Measurements from ENCODE around the gene TRERF1.
"Not testable (repeated sequence)": the region's sequence is repeated elsewhere in the genome, so short reads cannot be mapped to it uniquely, and the experiment has no call there.

Gene TRERF1

GRCh38 chr6:42324656-42325324 is 126.9 kb downstream of the TRERF1 start:
- not testable (repeated sequence) for H3K27ac ChIP-seq (ENCODE audit: low read depth, low read length); H3K4me3 ChIP-seq (ENCODE audit: low read depth in 1 of 2, low read length in 2 of 2); H3K27me3 ChIP-seq (ENCODE audit: control insufficient read depth in 1 of 2, insufficient read depth in 2 of 2, low read length in 2 of 2); H3K9me3 ChIP-seq (ENCODE audit: low read length); H3K36me3 ChIP-seq (ENCODE audit: insufficient read depth, low read length); H3K9ac ChIP-seq (ENCODE audit: low read length); H3K4me1 ChIP-seq (ENCODE audit: insufficient read depth, low read length)

DNA sequence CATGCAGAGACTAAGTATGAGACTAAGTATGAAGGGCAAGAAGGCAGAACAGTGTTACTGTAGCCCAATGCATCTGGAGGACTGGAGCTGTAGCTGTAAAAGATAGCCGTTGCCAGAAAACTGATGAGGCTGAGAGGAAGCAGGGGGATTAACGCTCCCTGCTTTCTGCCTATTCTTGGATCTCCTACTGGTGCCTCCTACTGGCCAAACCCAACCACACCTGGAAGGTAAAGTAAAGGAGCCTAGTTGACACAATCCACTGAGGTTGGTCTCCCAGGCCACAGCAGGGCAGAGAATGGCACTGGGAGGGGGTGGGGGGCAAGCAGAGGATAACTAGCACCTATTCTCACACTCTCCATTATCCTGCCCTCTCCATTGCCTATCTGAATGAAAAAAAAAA is 129.1 kb downstream of the TRERF1 start:
- no peaks in the 10 kb centered on the region for H3K4me1 ChIP-seq (ENCODE audit: insufficient read depth, low read length)

DNA sequence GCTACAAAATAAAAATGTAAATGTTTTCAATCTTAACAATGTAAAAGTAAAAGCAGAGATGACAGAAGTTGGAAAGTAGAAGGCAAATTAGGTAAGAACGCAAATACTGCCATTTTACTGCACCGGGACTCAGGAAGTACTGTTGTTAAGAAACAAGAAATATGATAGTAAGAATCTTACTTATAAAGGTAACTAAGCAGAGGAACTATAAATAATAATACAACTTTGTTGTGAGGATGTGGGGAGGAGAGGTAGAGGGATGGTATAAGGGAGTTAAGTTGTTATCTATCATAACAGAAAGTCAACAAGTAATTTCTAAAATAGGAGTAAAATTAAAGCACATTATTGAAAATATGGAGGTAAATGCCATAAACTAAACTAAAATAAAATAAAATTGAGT is 129.8 kb downstream of the TRERF1 start:
- Histone ChIP-seq H3K4me1 (ENCODE audit: insufficient read depth, low read length) (no peaks in the 10 kb centered on the region), H3K4me3 (ENCODE audit: low read depth in 1 of 2, low read length in 2 of 2) (no peak overlapping the region), H3K27me3 (ENCODE audit: control insufficient read depth in 1 of 2, insufficient read depth in 2 of 2, low read length in 2 of 2) (no peaks in the 10 kb centered on the region), H3K36me3 (ENCODE audit: insufficient read depth, low read length) (no peaks in the 10 kb centered on the region), H3K9me3 (ENCODE audit: low read length) (no peaks in the 10 kb centered on the region), H3K27ac (ENCODE audit: low read depth, low read length) (no peak overlapping the region), H3K9ac (ENCODE audit: low read length) (no peak overlapping the region)

More for the DNA sequence above, 129.1 kb downstream of the TRERF1 start:
- no peak overlapping the region for H3K4me3 ChIP-seq (ENCODE audit: low read depth in 1 of 2, low read length in 2 of 2)
- no peaks in the 10 kb centered on the region for H3K9me3 ChIP-seq (ENCODE audit: low read length)
- no peaks in the 10 kb centered on the region for H3K27me3 ChIP-seq (ENCODE audit: control insufficient read depth in 1 of 2, insufficient read depth in 2 of 2, low read length in 2 of 2)
- no peak overlapping the region for H3K9ac ChIP-seq (ENCODE audit: low read length)
- H3K27ac ChIP-seq (ENCODE audit: low read depth, low read length): no peak overlapping the region
- no peaks in the 10 kb centered on the region for H3K36me3 ChIP-seq (ENCODE audit: insufficient read depth, low read length)

- H3K4me3 ChIP-seq (ENCODE audit: low read depth in 1 of 2, low read length in 2 of 2): no peak overlapping the region
- H3K9me3 ChIP-seq (ENCODE audit: low read length): no peaks in the 10 kb centered on the region
- H3K9ac ChIP-seq (ENCODE audit: low read length): no peak overlapping the region
- H3K36me3 ChIP-seq (ENCODE audit: insufficient read depth, low read length): no peaks in the 10 kb centered on the region
- no peaks in the 10 kb centered on the region for H3K4me1 ChIP-seq (ENCODE audit: insufficient read depth, low read length)
- no peaks in the 10 kb centered on the region for H3K27me3 ChIP-seq (ENCODE audit: control insufficient read depth in 1 of 2, insufficient read depth in 2 of 2, low read length in 2 of 2)
- no peak overlapping the region for H3K27ac ChIP-seq (ENCODE audit: low read depth, low read length)
Observed at GRCh38 chr6:42320762-42321161, 131.0 kb downstream of the TRERF1 start.

- Histone ChIP-seq H3K4me3 (ENCODE audit: low read depth in 1 of 2, low read length in 2 of 2) (no peak overlapping the region), H3K4me1 (ENCODE audit: insufficient read depth, low read length) (peaks cover 2% of the 10 kb centered on the region), H3K36me3 (ENCODE audit: insufficient read depth, low read length) (no peaks in the 10 kb centered on the region), H3K27me3 (ENCODE audit: control insufficient read depth in 1 of 2, insufficient read depth in 2 of 2, low read length in 2 of 2) (no peaks in the 10 kb centered on the region), H3K9me3 (ENCODE audit: low read length) (no peaks in the 10 kb centered on the region), H3K27ac (ENCODE audit: low read depth, low read length) (no peak overlapping the region), H3K9ac (ENCODE audit: low read length) (no peak overlapping the region)
Observed at GRCh38 chr6:42318480-42318879, 133.2 kb downstream of the TRERF1 start.

- H3K4me1 ChIP-seq (ENCODE audit: insufficient read depth, low read length): peaks cover 7% of the 10 kb centered on the region
- no peaks in the 10 kb centered on the region for H3K9me3 ChIP-seq (ENCODE audit: low read length)
- no peak overlapping the region for H3K4me3 ChIP-seq (ENCODE audit: low read depth in 1 of 2, low read length in 2 of 2)
- H3K27ac ChIP-seq (ENCODE audit: low read depth, low read length): no peak overlapping the region
- H3K27me3 ChIP-seq (ENCODE audit: control insufficient read depth in 1 of 2, insufficient read depth in 2 of 2, low read length in 2 of 2): no peaks in the 10 kb centered on the region
- H3K9ac ChIP-seq (ENCODE audit: low read length): no peak overlapping the region
- H3K36me3 ChIP-seq (ENCODE audit: insufficient read depth, low read length): no peaks in the 10 kb centered on the region
Observed at GRCh38 chr6:42316981-42317380, 134.7 kb downstream of the TRERF1 start.

GRCh38 chr6:42315991-42316970 is 135.4 kb downstream of the TRERF1 start:
- Histone ChIP-seq H3K9me3 (ENCODE audit: low read length) (no peaks in the 10 kb centered on the region), H3K27ac (ENCODE audit: low read depth, low read length) (no peak overlapping the region)

GRCh38 chr6:42315259-42315990 is 136.3 kb downstream of the TRERF1 start:
- Histone ChIP-seq H3K36me3 (ENCODE audit: insufficient read depth, low read length) (no peaks in the 10 kb centered on the region), H3K27me3 (ENCODE audit: control insufficient read depth in 1 of 2, insufficient read depth in 2 of 2, low read length in 2 of 2) (no peaks in the 10 kb centered on the region), H3K4me1 (ENCODE audit: insufficient read depth, low read length) (peaks cover 7% of the 10 kb centered on the region), H3K9ac (ENCODE audit: low read length) (no peak overlapping the region), H3K9me3 (ENCODE audit: low read length) (no peaks in the 10 kb centered on the region), H3K27ac (ENCODE audit: low read depth, low read length) (no peak overlapping the region), H3K4me3 (ENCODE audit: low read depth in 1 of 2, low read length in 2 of 2) (no peak overlapping the region)

More at GRCh38 chr6:42315991-42316970, 135.4 kb downstream of the TRERF1 start:
- no peaks in the 10 kb centered on the region for H3K27me3 ChIP-seq (ENCODE audit: control insufficient read depth in 1 of 2, insufficient read depth in 2 of 2, low read length in 2 of 2)
- no peaks in the 10 kb centered on the region for H3K36me3 ChIP-seq (ENCODE audit: insufficient read depth, low read length)
- H3K9ac ChIP-seq (ENCODE audit: low read length): no peak overlapping the region
- H3K4me1 ChIP-seq (ENCODE audit: insufficient read depth, low read length): peaks cover 7% of the 10 kb centered on the region
- H3K4me3 ChIP-seq (ENCODE audit: low read depth in 1 of 2, low read length in 2 of 2): no peak overlapping the region

DNA sequence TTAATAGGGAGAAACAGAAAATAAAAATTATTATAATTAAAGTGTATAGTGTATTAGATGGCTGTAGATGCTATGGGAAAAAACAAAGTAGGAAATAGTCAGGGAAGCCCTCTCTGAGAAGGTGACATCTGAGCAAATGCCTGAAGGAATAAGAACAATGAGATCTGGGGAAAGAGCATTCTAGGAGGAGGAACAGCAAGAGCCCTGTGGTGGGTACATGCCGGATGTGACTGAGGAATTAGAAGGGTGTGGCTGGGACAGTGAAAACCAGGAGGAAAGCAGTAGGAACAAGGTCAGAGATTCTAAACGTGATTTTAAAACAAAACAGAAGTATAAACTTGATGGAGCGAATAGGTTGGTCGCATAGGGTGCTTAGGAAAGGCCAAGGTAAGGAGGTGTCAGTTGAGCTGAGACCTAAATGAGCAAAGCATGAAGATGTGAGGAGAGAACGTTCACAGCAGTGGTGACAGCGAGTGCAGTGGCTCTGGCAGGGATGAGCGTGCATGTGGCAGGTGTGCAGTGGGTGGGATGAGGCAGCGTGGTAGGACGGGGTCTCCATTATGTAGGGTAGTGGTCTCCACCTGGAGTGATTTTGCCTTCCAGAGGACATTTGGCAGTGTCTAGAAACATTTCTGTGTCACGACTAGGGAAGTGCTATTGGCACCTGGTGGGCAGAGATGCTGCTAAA is 137.0 kb downstream of the TRERF1 start:
- H3K9me3 ChIP-seq (ENCODE audit: low read length): no peaks in the 10 kb centered on the region
- H3K9ac ChIP-seq (ENCODE audit: low read length): no peak overlapping the region
- no peaks in the 10 kb centered on the region for H3K27me3 ChIP-seq (ENCODE audit: control insufficient read depth in 1 of 2, insufficient read depth in 2 of 2, low read length in 2 of 2)
- no peak overlapping the region for H3K4me3 ChIP-seq (ENCODE audit: low read depth in 1 of 2, low read length in 2 of 2)
- no peak overlapping the region for H3K27ac ChIP-seq (ENCODE audit: low read depth, low read length)
- peaks cover 7% of the 10 kb centered on the region for H3K4me1 ChIP-seq (ENCODE audit: insufficient read depth, low read length)
- H3K36me3 ChIP-seq (ENCODE audit: insufficient read depth, low read length): no peaks in the 10 kb centered on the region

- Histone ChIP-seq H3K4me3 (ENCODE audit: low read depth in 1 of 2, low read length in 2 of 2) (no peak overlapping the region), H3K9ac (ENCODE audit: low read length) (no peak overlapping the region), H3K36me3 (ENCODE audit: insufficient read depth, low read length) (no peaks in the 10 kb centered on the region), H3K27me3 (ENCODE audit: control insufficient read depth in 1 of 2, insufficient read depth in 2 of 2, low read length in 2 of 2) (no peaks in the 10 kb centered on the region), H3K9me3 (ENCODE audit: low read length) (no peaks in the 10 kb centered on the region), H3K4me1 (ENCODE audit: insufficient read depth, low read length) (peaks cover 7% of the 10 kb centered on the region), H3K27ac (ENCODE audit: low read depth, low read length) (no peak overlapping the region)
Observed at GRCh38 chr6:42313941-42314570, 137.7 kb downstream of the TRERF1 start.

Measured in muscle layer of colon (tissue), 2 donors.